ENCODE results near the gene LTBP1.
"Not testable (repeated sequence)": the region's sequence is repeated elsewhere in the genome, so short reads cannot be mapped to it uniquely, and the experiment has no call there.

The LTBP1 gene

DNA sequence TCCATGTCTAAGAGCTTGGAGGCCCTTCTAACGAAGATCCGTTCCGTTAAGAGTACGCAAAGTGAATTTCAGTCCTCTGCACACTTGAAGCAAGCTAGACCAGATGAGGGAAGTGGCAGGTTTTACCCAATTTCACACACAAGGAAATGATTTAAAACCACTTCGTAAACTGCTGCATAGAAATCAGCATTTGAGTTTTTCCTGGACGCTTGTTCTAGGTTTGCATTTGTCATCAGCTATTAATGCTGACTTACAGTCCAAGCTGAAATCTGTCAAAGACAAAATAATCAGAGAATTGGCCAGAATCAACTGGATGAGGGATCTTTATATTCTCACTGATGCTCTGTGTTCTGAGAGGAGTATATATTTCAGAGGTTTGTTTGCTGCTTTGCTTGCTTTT lies 412.1 kb downstream of the LTBP1 start:
- DNase-seq (ENCODE audit: low read depth, low spot score), result no peak
- TF ChIP-seq, protein P1, sequence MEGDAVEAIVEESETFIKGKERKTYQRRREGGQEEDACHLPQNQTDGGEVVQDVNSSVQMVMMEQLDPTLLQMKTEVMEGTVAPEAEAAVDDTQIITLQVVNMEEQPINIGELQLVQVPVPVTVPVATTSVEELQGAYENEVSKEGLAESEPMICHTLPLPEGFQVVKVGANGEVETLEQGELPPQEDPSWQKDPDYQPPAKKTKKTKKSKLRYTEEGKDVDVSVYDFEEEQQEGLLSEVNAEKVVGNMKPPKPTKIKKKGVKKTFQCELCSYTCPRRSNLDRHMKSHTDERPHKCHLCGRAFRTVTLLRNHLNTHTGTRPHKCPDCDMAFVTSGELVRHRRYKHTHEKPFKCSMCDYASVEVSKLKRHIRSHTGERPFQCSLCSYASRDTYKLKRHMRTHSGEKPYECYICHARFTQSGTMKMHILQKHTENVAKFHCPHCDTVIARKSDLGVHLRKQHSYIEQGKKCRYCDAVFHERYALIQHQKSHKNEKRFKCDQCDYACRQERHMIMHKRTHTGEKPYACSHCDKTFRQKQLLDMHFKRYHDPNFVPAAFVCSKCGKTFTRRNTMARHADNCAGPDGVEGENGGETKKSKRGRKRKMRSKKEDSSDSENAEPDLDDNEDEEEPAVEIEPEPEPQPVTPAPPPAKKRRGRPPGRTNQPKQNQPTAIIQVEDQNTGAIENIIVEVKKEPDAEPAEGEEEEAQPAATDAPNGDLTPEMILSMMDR (IDR thresholded peaks at IDR 0.05; ENCODE audit: low read depth, low read length), result no peak
- in situ Hi-C loops (cut with HindIII; ENCODE audit: low sequenced_read_pairs), result no loop called here
- no peak overlapping the region for H3K4me3 ChIP-seq (ENCODE audit: low read depth, low read length)

DNA sequence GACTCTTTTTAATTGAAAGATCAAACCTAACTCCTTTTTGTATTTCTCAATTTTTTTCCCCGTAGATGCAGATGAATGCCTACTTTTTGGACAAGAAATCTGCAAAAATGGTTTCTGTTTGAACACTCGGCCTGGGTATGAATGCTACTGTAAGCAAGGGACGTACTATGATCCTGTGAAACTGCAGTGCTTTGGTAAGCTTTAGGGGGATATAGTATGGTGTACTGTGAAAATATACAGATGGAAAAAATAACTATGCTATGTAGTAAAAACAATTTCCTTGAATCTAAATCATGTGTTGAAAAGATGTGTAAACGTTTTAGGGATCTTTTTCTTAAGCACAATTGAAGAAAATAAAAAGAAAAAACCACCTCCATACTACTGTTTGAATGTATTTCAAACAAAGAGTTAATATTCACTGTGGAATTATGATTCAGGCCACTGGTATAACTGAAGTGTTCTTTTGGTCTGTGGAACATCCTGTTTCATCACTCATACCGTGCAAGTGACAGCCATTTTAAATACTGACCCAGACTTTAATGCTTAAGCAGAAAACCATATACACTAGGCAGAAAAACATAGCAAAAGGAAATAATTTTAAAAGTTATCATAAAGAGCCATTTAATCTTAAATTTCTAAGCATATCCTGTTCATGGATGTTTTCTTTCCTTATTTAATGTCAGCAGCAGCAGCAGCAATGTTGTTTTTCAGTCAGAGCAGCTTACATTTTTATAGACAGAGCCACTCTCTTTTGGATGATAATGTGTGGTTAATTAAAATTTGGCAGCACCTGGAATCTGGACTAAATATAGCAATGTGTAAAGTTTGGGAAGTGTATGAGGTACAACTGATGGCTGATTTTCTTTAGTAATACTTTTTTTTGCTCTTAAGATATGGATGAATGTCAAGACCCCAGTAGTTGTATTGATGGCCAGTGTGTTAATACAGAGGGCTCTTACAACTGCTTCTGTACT lies 416.9 kb downstream of the LTBP1 start:
- TF ChIP-seq, protein P1 (IDR thresholded peaks at IDR 0.05; ENCODE audit: low read depth, low read length), result no peak
- no peak for DNase-seq (ENCODE audit: low read depth, low spot score)
- in situ Hi-C loops (cut with HindIII; ENCODE audit: low sequenced_read_pairs), result no loop called here
- H3K4me3 ChIP-seq (ENCODE audit: low read depth, low read length), result no peak overlapping the region

DNA sequence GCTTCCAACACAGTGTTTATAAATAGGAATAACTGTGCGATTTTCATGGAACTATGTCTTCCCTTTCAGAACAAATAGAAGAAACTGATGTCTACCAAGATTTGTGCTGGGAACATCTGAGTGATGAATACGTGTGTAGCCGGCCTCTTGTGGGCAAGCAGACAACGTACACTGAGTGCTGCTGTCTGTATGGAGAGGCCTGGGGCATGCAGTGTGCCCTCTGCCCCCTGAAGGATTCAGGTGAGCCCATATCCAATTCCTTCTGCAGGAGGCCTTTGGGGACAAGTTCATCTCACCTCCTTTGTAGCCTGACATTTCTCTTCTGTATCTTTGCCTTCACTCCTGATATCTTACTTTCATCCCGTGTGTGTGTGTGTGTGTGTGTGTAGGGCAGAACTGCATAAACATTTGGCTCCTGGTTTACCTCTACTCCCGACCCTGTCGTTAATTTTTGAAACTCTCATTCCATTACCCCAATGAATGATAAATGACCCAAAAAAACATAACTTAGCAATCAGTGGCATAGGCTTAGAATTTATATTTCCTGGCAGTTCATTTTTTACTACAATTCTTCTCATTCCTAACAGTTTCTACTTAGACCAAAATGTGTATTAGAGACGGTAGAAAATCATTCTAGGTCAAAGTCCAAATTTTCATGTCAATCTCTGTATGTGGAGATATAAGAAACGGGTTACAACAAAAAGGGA lies 418.7 kb downstream of the LTBP1 start:
- TF ChIP-seq, protein P1 (IDR thresholded peaks at IDR 0.05; ENCODE audit: low read depth, low read length), result no peak

DNA sequence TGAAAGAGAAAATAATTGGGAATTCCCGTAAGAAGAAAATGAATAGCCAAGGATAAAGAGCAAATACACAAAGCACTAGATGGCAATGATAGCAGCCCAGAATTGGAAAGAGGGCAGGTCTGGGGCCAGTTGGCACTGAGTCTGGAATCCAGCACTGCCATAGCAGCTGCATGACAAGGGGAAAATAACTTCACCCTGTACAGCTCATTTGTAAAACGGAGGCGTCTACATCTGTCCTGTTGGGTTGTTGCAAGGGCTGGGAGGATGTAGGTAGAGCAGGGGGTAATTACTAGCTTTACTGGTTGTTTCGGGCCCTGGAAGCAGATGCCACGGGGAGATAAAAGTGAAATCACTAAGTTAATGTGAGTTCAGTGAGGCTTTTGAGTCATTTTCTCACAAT lies 419.7 kb downstream of the LTBP1 start:
- TF ChIP-seq, protein P1 (IDR thresholded peaks at IDR 0.05; ENCODE audit: low read depth, low read length), result no peak
- in situ Hi-C loops (cut with HindIII; ENCODE audit: low sequenced_read_pairs), result no loop called here
- peak; percentile 34 for DNase-seq (ENCODE audit: low read depth, low spot score)

More for the DNA sequence above, 418.7 kb downstream of the LTBP1 start:
- DNase-seq (ENCODE audit: low read depth, low spot score), result no peak
- H3K4me3 ChIP-seq (ENCODE audit: low read depth, low read length), result no peak overlapping the region
- in situ Hi-C loops (cut with HindIII; ENCODE audit: low sequenced_read_pairs), result no loop called here

DNA sequence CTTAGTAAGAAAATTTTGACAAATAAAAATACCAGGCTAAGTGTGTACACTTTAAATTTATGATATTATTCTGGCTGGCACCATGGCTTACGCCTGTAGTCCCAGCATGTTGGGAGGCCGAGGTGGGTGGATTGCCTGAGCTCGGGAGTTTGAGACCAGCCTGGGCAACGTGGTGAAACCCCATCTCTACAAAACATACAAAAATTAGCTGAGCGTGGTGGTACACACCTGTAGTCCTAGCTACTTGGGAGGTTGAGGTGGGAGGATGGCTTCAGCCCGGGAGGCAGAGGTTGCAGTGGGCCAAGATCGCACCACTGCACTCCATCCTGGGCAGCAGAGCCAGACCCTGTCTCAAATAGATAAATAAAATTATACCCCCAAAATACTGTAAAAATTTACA lies 421.8 kb downstream of the LTBP1 start:
- DNase-seq (ENCODE audit: low read depth, low spot score); H3K4me3 ChIP-seq (ENCODE audit: low read depth, low read length); in situ Hi-C loops (cut with HindIII; ENCODE audit: low sequenced_read_pairs): not testable (repeated sequence)

More for the DNA sequence above, 419.7 kb downstream of the LTBP1 start:
- no peak overlapping the region for H3K4me3 ChIP-seq (ENCODE audit: low read depth, low read length)

DNA sequence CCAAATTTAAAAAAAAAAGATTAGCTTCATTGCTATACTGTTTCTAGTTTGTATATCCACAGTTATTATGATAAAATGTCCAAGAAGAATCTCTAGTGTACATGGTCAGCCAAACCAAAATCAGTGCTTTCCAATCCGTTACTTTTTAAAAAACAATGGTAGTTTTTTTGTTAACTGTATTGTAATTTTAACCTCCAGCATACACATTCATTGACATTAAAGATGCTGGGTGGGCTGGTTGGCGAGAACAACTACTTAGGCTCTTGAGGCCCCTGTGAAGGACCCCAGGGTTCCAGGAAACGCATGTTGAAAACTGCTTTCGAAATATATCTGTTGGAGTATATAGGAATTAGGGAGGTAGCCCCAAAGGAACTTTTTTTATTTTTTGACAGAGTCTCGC lies 422.4 kb downstream of the LTBP1 start:
- DNase-seq (ENCODE audit: low read depth, low spot score), result no peak
- no peak overlapping the region for H3K4me3 ChIP-seq (ENCODE audit: low read depth, low read length)
- TF ChIP-seq, protein P1 (IDR thresholded peaks at IDR 0.05; ENCODE audit: low read depth, low read length), result no peak
- in situ Hi-C loops (cut with HindIII; ENCODE audit: low sequenced_read_pairs), result no loop called here

All from astrocyte of the spinal cord (primary cell).